ENCODE data around the gene IL27RA.

Gene IL27RA

DNA sequence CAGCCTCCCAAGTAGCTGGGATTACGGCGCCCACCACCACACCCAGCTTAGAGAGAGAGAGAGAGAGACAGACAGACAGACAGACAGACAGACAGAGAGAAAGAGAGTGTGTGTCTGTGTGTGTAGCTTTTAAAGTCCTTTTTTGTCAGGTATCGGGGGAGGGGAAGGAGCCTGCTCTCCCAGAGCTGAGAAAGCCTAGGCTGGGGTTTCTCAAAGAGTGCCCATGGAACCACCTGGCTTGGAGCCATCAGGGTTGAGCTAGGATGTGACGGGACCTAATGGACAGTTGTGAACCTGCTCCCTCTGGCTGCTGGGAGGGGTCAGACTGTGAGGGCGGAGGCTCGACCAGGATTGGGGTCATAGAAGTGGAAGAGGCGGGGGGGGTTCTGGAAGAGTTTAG is 42.1 kb upstream of the IL27RA start:
- no peak for TF ChIP-seq FOXP2 (optimal IDR thresholded peaks at IDR 0.05; ENCODE audit: borderline replicate concordance, extremely low read depth, extremely low read length, insufficient read depth)
- TF ChIP-seq, protein P1, sequence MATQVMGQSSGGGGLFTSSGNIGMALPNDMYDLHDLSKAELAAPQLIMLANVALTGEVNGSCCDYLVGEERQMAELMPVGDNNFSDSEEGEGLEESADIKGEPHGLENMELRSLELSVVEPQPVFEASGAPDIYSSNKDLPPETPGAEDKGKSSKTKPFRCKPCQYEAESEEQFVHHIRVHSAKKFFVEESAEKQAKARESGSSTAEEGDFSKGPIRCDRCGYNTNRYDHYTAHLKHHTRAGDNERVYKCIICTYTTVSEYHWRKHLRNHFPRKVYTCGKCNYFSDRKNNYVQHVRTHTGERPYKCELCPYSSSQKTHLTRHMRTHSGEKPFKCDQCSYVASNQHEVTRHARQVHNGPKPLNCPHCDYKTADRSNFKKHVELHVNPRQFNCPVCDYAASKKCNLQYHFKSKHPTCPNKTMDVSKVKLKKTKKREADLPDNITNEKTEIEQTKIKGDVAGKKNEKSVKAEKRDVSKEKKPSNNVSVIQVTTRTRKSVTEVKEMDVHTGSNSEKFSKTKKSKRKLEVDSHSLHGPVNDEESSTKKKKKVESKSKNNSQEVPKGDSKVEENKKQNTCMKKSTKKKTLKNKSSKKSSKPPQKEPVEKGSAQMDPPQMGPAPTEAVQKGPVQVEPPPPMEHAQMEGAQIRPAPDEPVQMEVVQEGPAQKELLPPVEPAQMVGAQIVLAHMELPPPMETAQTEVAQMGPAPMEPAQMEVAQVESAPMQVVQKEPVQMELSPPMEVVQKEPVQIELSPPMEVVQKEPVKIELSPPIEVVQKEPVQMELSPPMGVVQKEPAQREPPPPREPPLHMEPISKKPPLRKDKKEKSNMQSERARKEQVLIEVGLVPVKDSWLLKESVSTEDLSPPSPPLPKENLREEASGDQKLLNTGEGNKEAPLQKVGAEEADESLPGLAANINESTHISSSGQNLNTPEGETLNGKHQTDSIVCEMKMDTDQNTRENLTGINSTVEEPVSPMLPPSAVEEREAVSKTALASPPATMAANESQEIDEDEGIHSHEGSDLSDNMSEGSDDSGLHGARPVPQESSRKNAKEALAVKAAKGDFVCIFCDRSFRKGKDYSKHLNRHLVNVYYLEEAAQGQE (IDR thresholded peaks at IDR 0.05; ENCODE audit: insufficient read depth in 1 of 2, low read depth in 2 of 2, low read length in 2 of 2), result no peak
- no peak for TF ChIP-seq TAF1 (IDR thresholded peaks at IDR 0.05; ENCODE audit: borderline replicate concordance, insufficient read depth, low read length)
- no peak for TF ChIP-seq SIN3A (IDR thresholded peaks at IDR 0.05; ENCODE audit: borderline replicate concordance, insufficient read depth, low read length)
- no peak for TF ChIP-seq POLR2AphosphoS5 (IDR thresholded peaks at IDR 0.05; ENCODE audit: low read depth, low read length)

DNA sequence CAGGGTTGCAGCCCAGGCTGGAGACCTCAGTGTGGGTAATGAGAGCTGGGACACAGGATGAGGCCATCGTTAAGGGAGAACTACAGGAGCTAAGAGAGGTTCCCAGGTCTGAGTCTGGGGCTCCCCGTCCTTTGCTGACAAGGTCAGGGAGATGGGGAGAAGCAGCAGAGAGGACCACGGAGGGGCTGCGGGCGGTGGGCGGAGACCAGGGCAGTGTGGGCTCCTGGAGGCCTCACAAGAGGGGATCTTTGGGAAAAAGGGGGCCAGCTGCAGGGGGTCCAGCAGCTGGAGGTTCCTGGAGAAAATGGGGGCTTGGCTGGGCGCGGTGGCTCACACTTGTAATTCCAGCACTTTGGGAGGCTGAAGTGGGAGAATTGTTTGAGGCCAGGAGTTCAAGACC is 41.5 kb upstream of the IL27RA start:
- TF ChIP-seq, protein P1 (IDR thresholded peaks at IDR 0.05; ENCODE audit: insufficient read depth in 1 of 2, low read depth in 2 of 2, low read length in 2 of 2), result no peak
- TF ChIP-seq POLR2AphosphoS5 (IDR thresholded peaks at IDR 0.05; ENCODE audit: low read depth, low read length), result no peak
- TF ChIP-seq SIN3A (IDR thresholded peaks at IDR 0.05; ENCODE audit: borderline replicate concordance, insufficient read depth, low read length), result no peak
- no peak for TF ChIP-seq TAF1 (IDR thresholded peaks at IDR 0.05; ENCODE audit: borderline replicate concordance, insufficient read depth, low read length)
- TF ChIP-seq FOXP2 (optimal IDR thresholded peaks at IDR 0.05; ENCODE audit: borderline replicate concordance, extremely low read depth, extremely low read length, insufficient read depth), result no peak

DNA sequence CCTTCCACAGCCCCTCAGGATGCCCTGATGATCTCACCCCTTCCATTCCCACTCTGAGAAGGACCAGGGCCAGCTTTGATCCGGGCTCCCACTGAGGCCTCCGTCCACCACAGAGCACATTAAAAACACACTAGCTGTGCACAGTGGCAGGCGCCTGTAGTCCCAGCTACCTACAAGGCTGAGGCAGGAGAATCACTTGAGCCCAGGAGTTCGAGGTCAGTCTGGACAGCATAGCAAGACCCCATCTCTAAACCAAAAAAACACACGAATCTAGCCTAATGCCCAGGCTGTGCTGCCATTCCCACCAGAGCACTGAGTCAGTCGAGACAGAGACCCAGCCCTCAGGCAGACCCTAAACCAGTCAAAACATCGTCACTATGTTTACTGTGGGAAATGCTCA is 39.5 kb upstream of the IL27RA start:
- no peak for TF ChIP-seq TAF1 (IDR thresholded peaks at IDR 0.05; ENCODE audit: borderline replicate concordance, insufficient read depth, low read length)
- TF ChIP-seq FOXP2 (optimal IDR thresholded peaks at IDR 0.05; ENCODE audit: borderline replicate concordance, extremely low read depth, extremely low read length, insufficient read depth), result no peak
- no peak for TF ChIP-seq SIN3A (IDR thresholded peaks at IDR 0.05; ENCODE audit: borderline replicate concordance, insufficient read depth, low read length)
- TF ChIP-seq POLR2AphosphoS5 (IDR thresholded peaks at IDR 0.05; ENCODE audit: low read depth, low read length), result no peak
- TF ChIP-seq, protein P1 (IDR thresholded peaks at IDR 0.05; ENCODE audit: insufficient read depth in 1 of 2, low read depth in 2 of 2, low read length in 2 of 2), result no peak

DNA sequence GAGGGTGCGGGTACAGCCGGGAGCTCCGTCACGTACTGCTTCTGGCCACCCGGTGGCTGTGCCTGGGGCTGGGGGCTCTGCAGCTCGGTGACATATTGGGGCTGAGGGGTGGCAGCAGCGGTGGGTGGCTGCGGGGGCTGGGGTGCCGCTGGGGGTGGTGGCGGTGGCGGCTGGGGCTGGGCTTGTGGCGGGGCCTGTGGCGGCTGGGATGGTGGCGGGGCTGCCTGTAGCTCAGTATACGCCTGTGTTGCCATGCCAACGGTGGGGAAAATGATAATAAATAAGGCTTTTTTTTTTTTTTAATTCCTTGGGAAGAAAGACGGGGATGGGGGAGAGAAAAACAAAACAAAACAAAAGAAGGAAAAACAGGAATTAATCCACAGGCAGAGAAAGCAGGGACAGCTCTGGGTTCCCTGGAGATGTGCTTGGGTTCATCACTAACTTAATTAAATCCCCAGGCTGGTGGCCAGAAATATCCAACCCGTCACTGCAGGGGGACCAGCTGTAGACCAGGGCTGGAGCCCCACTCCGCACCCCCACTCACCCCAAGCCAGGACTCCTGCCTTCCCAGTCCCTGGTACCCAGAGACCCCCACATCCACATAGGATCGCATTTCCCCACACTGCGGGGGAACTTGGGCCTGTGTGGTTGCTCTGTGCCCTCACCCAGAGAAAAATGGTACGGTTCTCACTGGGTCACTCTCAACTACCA is 37.8 kb upstream of the IL27RA start:
- TF ChIP-seq SIN3A (IDR thresholded peaks at IDR 0.05; ENCODE audit: borderline replicate concordance, insufficient read depth, low read length), result no peak
- TF ChIP-seq, protein P1 (IDR thresholded peaks at IDR 0.05; ENCODE audit: insufficient read depth in 1 of 2, low read depth in 2 of 2, low read length in 2 of 2), result no peak
- no peak for TF ChIP-seq FOXP2 (optimal IDR thresholded peaks at IDR 0.05; ENCODE audit: borderline replicate concordance, extremely low read depth, extremely low read length, insufficient read depth)
- no peak for TF ChIP-seq TAF1 (IDR thresholded peaks at IDR 0.05; ENCODE audit: borderline replicate concordance, insufficient read depth, low read length)
- TF ChIP-seq POLR2AphosphoS5 (IDR thresholded peaks at IDR 0.05; ENCODE audit: low read depth, low read length), result no peak

Measured in PFSK-1 (cell line).